Activated naive CD4-positive, alpha-beta T cell treated with anti-CD3 and anti-CD28 coated beads for 36 hours (primary cell): ENCODE results near the gene ITGB2. TPM values are rescaled to one million over a fixed set of nuclear protein-coding genes. Genes with fewer than 3 reads are reported as not detected.

Experiments used
- CTCF ChIA-PET: fragments of 350-600 bp; sonication (Branson Sonifier 250); formaldehyde crosslinking; loops from one replicate; lab custom pipeline; 2021; ENCODE audit warnings: antibody characterized with exemption; lab: Charles Lee
- DNase-seq: peaks from one replicate; pipeline ENCODE4 v3.0.0-alpha.2; 2020
- H3K27ac Mint-ChIP-seq: one replicate; pipeline ENCODE4 v1.8.0; 2021; ENCODE audit warnings: mild to moderate bottlenecking, mixed read lengths
- H3K27me3 Mint-ChIP-seq: one replicate; pipeline ENCODE4 v1.8.0; 2021; ENCODE audit warnings: low read depth, mixed read lengths
- H3K36me3 Mint-ChIP-seq: one replicate; pipeline ENCODE4 v1.8.0; 2021; ENCODE audit warnings: low read depth, mixed read lengths
- H3K4me1 Mint-ChIP-seq: one replicate; pipeline ENCODE4 v1.8.0; 2021; ENCODE audit warnings: low read depth, mixed read lengths
- H3K4me3 Mint-ChIP-seq: one replicate; pipeline ENCODE4 v1.8.0; 2021; ENCODE audit warnings: mild to moderate bottlenecking, moderate library complexity, mixed read lengths
- H3K9me3 Mint-ChIP-seq: one replicate; pipeline ENCODE4 v1.8.0; 2021; ENCODE audit warnings: mixed read lengths
- intact Hi-C: fragments of 100-400 bp; cut with micrococcal nuclease; formaldehyde crosslinking; loops from one replicate; pipeline ENCODE4 v1.15.1; 2023
- total RNA-seq, 2 experiments: library from RNA; stranded (reverse); gene quantifications; one replicate each; pipeline ENCODE4 v1.2.3, GENCODE V29; 2021

The ITGB2 gene
- total RNA-seq, 2 experiments from 2014 or later, result 182 to 185 TPM

GRCh38 chr21:44870748-44871495 lies 49.8 kb downstream of the ITGB2 start:
- peak; percentile 36 for DNase-seq
- Mint-ChIP-seq H3K36me3 (peaks cover 8% of the 10 kb centered on the region), H3K27me3 (no peaks in the 10 kb centered on the region), H3K4me3 (peak overlapping the region; percentile 44), H3K4me1 (peaks cover 70% of the 10 kb centered on the region), H3K27ac (peak overlapping the region; percentile 73), H3K9me3 (no peaks in the 10 kb centered on the region)
- CTCF ChIA-PET, result no interaction called here
- intact Hi-C loops, result loop anchor here (5.0 kb wide), 1 partner anchor 859 kb away; the partner anchor contains the start of gene TRAPPC10

GRCh38 chr21:44869781-44870747 lies 50.6 kb downstream of the ITGB2 start:
- peaks cover 73% of the 10 kb centered on the region for H3K4me1 Mint-ChIP-seq
- H3K27ac Mint-ChIP-seq, result peak overlapping the region; percentile 73
- no peaks in the 10 kb centered on the region for H3K9me3 Mint-ChIP-seq
- no peak overlapping the region for H3K4me3 Mint-ChIP-seq
- intact Hi-C loops, result loop anchor here (2.0 to 5.0 kb wide), 2 partner anchors 45 to 858 kb away; partner anchors contain the start of gene TRAPPC10
- H3K36me3 Mint-ChIP-seq, result peaks cover 10% of the 10 kb centered on the region
- DNase-seq, result no peak
- no peaks in the 10 kb centered on the region for H3K27me3 Mint-ChIP-seq
- CTCF ChIA-PET, result interaction anchor here (0.7 kb wide), 1 partner anchor 68 kb away, joined by 3 read pairs; the partner anchor contains the start of gene UBE2G2

- CTCF ChIA-PET, result interaction anchor here (1.0 to 1.2 kb wide), 2 partner anchors 68 to 75 kb away, joined by 3 to 4 read pairs; no protein-coding TSS in a partner anchor
- peak; percentile 35 for DNase-seq
- peak overlapping the region; percentile 86 for H3K27ac Mint-ChIP-seq
- intact Hi-C loops, result loop anchor here (1.0 to 2.0 kb wide), 2 partner anchors 22 to 46 kb away; no protein-coding TSS in a partner anchor
- peak overlapping the region; percentile 67 for H3K4me3 Mint-ChIP-seq
- peaks cover 11% of the 10 kb centered on the region for H3K36me3 Mint-ChIP-seq
- H3K4me1 Mint-ChIP-seq, result peaks cover 78% of the 10 kb centered on the region
- H3K9me3 Mint-ChIP-seq, result no peaks in the 10 kb centered on the region
- no peaks in the 10 kb centered on the region for H3K27me3 Mint-ChIP-seq
Measured at GRCh38 chr21:44868707-44869106, 52.0 kb downstream of the ITGB2 start.

- H3K27ac Mint-ChIP-seq, result peak overlapping the region; percentile 86
- intact Hi-C loops, result loop anchor here (1.0 to 2.0 kb wide), 2 partner anchors 22 to 47 kb away; no protein-coding TSS in a partner anchor
- no peaks in the 10 kb centered on the region for H3K27me3 Mint-ChIP-seq
- peaks cover 82% of the 10 kb centered on the region for H3K4me1 Mint-ChIP-seq
- DNase-seq, result peak; percentile 83
- H3K36me3 Mint-ChIP-seq, result peaks cover 11% of the 10 kb centered on the region
- peak overlapping the region; percentile 67 for H3K4me3 Mint-ChIP-seq
- CTCF ChIA-PET, result interaction anchor here (0.9 to 1.2 kb wide), 3 partner anchors 17 to 75 kb away, joined by 3 to 5 read pairs (median 4); no protein-coding TSS in a partner anchor
- no peaks in the 10 kb centered on the region for H3K9me3 Mint-ChIP-seq
Measured at GRCh38 chr21:44867999-44868700, 52.5 kb downstream of the ITGB2 start.

GRCh38 chr21:44867464-44867863 lies 53.2 kb downstream of the ITGB2 start:
- no peaks in the 10 kb centered on the region for H3K27me3 Mint-ChIP-seq
- H3K9me3 Mint-ChIP-seq, result no peaks in the 10 kb centered on the region
- CTCF ChIA-PET, result interaction anchor here (0.9 to 1.2 kb wide), 3 partner anchors 16 to 74 kb away, joined by 3 to 5 read pairs (median 4); no protein-coding TSS in a partner anchor
- intact Hi-C loops, result no loop called here
- H3K4me3 Mint-ChIP-seq, result peak overlapping the region; percentile 16
- peaks cover 79% of the 10 kb centered on the region for H3K4me1 Mint-ChIP-seq
- H3K27ac Mint-ChIP-seq, result peak overlapping the region; percentile 86
- no peak for DNase-seq
- peaks cover 11% of the 10 kb centered on the region for H3K36me3 Mint-ChIP-seq

GRCh38 chr21:44866780-44867179 lies 53.9 kb downstream of the ITGB2 start:
- peak overlapping the region; percentile 74 for H3K27ac Mint-ChIP-seq
- H3K36me3 Mint-ChIP-seq, result peaks cover 13% of the 10 kb centered on the region
- H3K9me3 Mint-ChIP-seq, result no peaks in the 10 kb centered on the region
- DNase-seq, result no peak
- CTCF ChIA-PET, result interaction anchor here (1.1 to 1.2 kb wide), 2 partner anchors 44 to 65 kb away, joined by 3 read pairs; partner anchors contain the start of gene UBE2G2
- peak overlapping the region; percentile 38 for H3K4me3 Mint-ChIP-seq
- peaks cover 74% of the 10 kb centered on the region for H3K4me1 Mint-ChIP-seq
- intact Hi-C loops, result no loop called here
- no peaks in the 10 kb centered on the region for H3K27me3 Mint-ChIP-seq

- Mint-ChIP-seq H3K4me3 (peak overlapping the region; percentile 6), H3K36me3 (peaks cover 15% of the 10 kb centered on the region), H3K27ac (peak overlapping the region; percentile 76), H3K27me3 (no peaks in the 10 kb centered on the region), H3K9me3 (no peaks in the 10 kb centered on the region), H3K4me1 (peaks cover 71% of the 10 kb centered on the region)
- intact Hi-C loops, result no loop called here
- peak; percentile 61 for DNase-seq
- CTCF ChIA-PET, result interaction anchor here (0.6 to 1.2 kb wide), 3 partner anchors 43 to 139 kb away, joined by 3 to 6 read pairs (median 3); partner anchors contain the start of gene UBE2G2
Measured at GRCh38 chr21:44865561-44866280, 55.0 kb downstream of the ITGB2 start.

- intact Hi-C loops, result no loop called here
- H3K9me3 Mint-ChIP-seq, result no peaks in the 10 kb centered on the region
- CTCF ChIA-PET, result no interaction called here
- peaks cover 47% of the 10 kb centered on the region for H3K4me1 Mint-ChIP-seq
- DNase-seq, result no peak
- no peak overlapping the region for H3K4me3 Mint-ChIP-seq
- H3K27ac Mint-ChIP-seq, result no peak overlapping the region
- H3K27me3 Mint-ChIP-seq, result no peaks in the 10 kb centered on the region
- H3K36me3 Mint-ChIP-seq, result peaks cover 20% of the 10 kb centered on the region
Measured at GRCh38 chr21:44862869-44863685, 57.6 kb downstream of the ITGB2 start.

- intact Hi-C loops, result no loop called here
- Mint-ChIP-seq H3K4me3 (no peak overlapping the region), H3K36me3 (peaks cover 24% of the 10 kb centered on the region), H3K9me3 (no peaks in the 10 kb centered on the region), H3K27ac (no peak overlapping the region), H3K27me3 (no peaks in the 10 kb centered on the region), H3K4me1 (peaks cover 36% of the 10 kb centered on the region)
- CTCF ChIA-PET, result interaction anchor here (1.4 kb wide), 1 partner anchor 13 kb away, joined by 3 read pairs; no protein-coding TSS in a partner anchor
- no peak for DNase-seq
Measured at GRCh38 chr21:44858791-44859190, 61.9 kb downstream of the ITGB2 start.

- Mint-ChIP-seq H3K4me1 (peaks cover 38% of the 10 kb centered on the region), H3K4me3 (no peak overlapping the region), H3K9me3 (no peaks in the 10 kb centered on the region), H3K36me3 (peaks cover 27% of the 10 kb centered on the region), H3K27ac (no peak overlapping the region), H3K27me3 (no peaks in the 10 kb centered on the region)
- intact Hi-C loops, result no loop called here
- CTCF ChIA-PET, result interaction anchor here (1.4 kb wide), 1 partner anchor 12 kb away, joined by 3 read pairs; no protein-coding TSS in a partner anchor
- DNase-seq, result no peak
Measured at GRCh38 chr21:44858291-44858690, 62.4 kb downstream of the ITGB2 start.
